Mesothelial cell of epicardium (in vitro differentiated cells): ENCODE data around the gene SLC7A10. TPM values are rescaled to one million over a fixed set of nuclear protein-coding genes. Genes with fewer than 3 reads are reported as not detected.

ENCODE experiments used
- DNase-seq, 2 experiments: peaks; one replicate each; pipeline ENCODE4 v3.0.0; 2021; ENCODE audit warnings: low spot score in 2 of 2; ENCODE audit not compliant: unreplicated experiment in 2 of 2
- H3K27ac Mint-ChIP-seq: 2 replicates; pipeline ENCODE4 v1.8.0; 2021; ENCODE audit warnings: mixed read lengths
- H3K27me3 Mint-ChIP-seq: 2 replicates; pipeline ENCODE4 v1.8.0; 2021; ENCODE audit warnings: low read depth, mixed read lengths
- H3K36me3 Mint-ChIP-seq: 2 replicates; pipeline ENCODE4 v1.8.0; 2021; ENCODE audit warnings: mixed read lengths
- H3K4me1 Mint-ChIP-seq: 2 replicates; pipeline ENCODE4 v1.8.0; 2021; ENCODE audit warnings: mixed read lengths
- H3K4me3 Mint-ChIP-seq: 2 replicates; pipeline ENCODE4 v1.8.0; 2021; ENCODE audit warnings: mild to moderate bottlenecking, moderate library complexity, mixed read lengths
- H3K9me3 Mint-ChIP-seq: 2 replicates; pipeline ENCODE4 v1.8.0; 2021; ENCODE audit warnings: mixed read lengths
- CTCF ChIP-seq: fragments of 200-600 bp; sonication (generic); IDR thresholded peaks from one replicate; pipeline ENCODE4 v1.5.0; 2021; ENCODE audit warnings: antibody characterized with exemption; ENCODE audit not compliant: unreplicated experiment
- total RNA-seq: library from RNA; stranded (reverse); gene quantifications from 3 replicates; pipeline ENCODE4 v1.2.1, GENCODE V29; 2021

Gene SLC7A10
- total RNA-seq, 1 donor from 2014 or later = 0.92 TPM

DNA sequence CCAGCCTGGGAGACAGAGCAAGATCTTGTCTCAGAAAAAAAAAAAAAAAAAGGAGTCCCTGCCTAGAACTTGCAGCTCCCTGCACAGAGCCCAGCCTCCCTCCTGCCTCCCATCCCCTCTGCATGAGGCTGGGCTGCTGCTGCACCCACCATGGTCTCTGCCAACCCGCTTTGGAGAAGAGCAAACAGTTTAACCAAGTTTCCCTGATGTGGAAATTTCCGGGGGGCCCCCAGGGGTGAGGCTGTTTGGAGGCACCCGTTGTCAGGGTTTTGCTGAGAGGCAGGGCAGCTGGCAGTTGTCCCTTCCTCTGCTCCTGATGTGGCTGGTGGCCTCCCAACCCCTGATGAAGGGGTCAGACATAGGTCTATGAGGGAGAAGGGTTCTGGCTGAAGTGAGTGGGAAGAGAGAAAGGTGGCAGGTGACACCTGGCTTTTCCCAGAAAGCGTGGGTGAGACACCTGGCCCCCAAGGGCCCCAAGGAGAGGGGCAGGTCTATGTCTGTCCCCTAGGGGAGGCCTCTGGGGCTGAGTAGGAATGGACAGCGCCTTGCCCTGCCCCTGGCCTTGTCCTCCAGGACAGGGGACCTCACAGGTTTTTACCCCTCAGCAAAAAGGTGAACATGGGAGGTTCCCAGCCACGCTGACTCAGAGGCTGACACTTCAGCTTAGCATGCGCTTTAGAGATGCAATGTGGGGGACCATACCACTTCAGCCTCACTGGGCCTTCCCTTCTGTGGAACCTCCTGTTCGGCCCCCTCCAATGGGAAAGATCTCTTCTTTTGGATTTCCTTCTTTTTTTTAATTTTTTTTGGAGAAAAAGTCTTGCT is 26.0 kb downstream of the SLC7A10 start:
- no peak for TF ChIP-seq CTCF
- H3K4me1 Mint-ChIP-seq = peaks cover 2% of the 10 kb centered on the region
- H3K27ac Mint-ChIP-seq = no peak overlapping the region
- H3K9me3 Mint-ChIP-seq = no peaks in the 10 kb centered on the region
- H3K27me3 Mint-ChIP-seq = no peaks in the 10 kb centered on the region
- H3K36me3 Mint-ChIP-seq = peaks cover 6% of the 10 kb centered on the region
- no peak overlapping the region for H3K4me3 Mint-ChIP-seq
- no peak for DNase-seq

- Mint-ChIP-seq H3K9me3 (no peaks in the 10 kb centered on the region), H3K27me3 (peaks cover 2% of the 10 kb centered on the region), H3K36me3 (peaks cover 5% of the 10 kb centered on the region), H3K4me3 (no peak overlapping the region), H3K4me1 (peaks cover 2% of the 10 kb centered on the region), H3K27ac (no peak overlapping the region)
- no peak for DNase-seq
- no peak for TF ChIP-seq CTCF
Observed at GRCh38 chr19:33198169-33198568, 27.5 kb downstream of the SLC7A10 start.

GRCh38 chr19:33197591-33198000 is 28.1 kb downstream of the SLC7A10 start:
- TF ChIP-seq CTCF = no peak
- no peaks in the 10 kb centered on the region for H3K9me3 Mint-ChIP-seq
- peaks cover 5% of the 10 kb centered on the region for H3K27me3 Mint-ChIP-seq
- peaks cover 2% of the 10 kb centered on the region for H3K4me1 Mint-ChIP-seq
- no peak for DNase-seq
- no peak overlapping the region for H3K27ac Mint-ChIP-seq
- H3K36me3 Mint-ChIP-seq = peaks cover 3% of the 10 kb centered on the region
- H3K4me3 Mint-ChIP-seq = no peak overlapping the region

GRCh38 chr19:33196446-33197193 is 29.0 kb downstream of the SLC7A10 start:
- no peak overlapping the region for H3K27ac Mint-ChIP-seq
- H3K27me3 Mint-ChIP-seq = peaks cover 14% of the 10 kb centered on the region
- H3K4me1 Mint-ChIP-seq = peaks cover 2% of the 10 kb centered on the region
- no peak for TF ChIP-seq CTCF
- peaks cover 3% of the 10 kb centered on the region for H3K36me3 Mint-ChIP-seq
- peak overlapping the region; percentile 42 for H3K4me3 Mint-ChIP-seq
- H3K9me3 Mint-ChIP-seq = no peaks in the 10 kb centered on the region
- DNase-seq = no peak

GRCh38 chr19:33195645-33196347 is 29.9 kb downstream of the SLC7A10 start:
- Mint-ChIP-seq H3K27ac (no peak overlapping the region), H3K4me3 (peak overlapping the region; percentile 82), H3K9me3 (no peaks in the 10 kb centered on the region), H3K4me1 (peaks cover 2% of the 10 kb centered on the region), H3K27me3 (peaks cover 19% of the 10 kb centered on the region), H3K36me3 (peaks cover 3% of the 10 kb centered on the region)
- TF ChIP-seq CTCF = no peak
- DNase-seq = no peak
